Mononuclear cell (primary cell): ENCODE results near the gene RPS18. TPM values are rescaled to one million over a fixed set of nuclear protein-coding genes. Genes with fewer than 3 reads are reported as not detected.
"Not testable (repeated sequence)": the region's sequence is repeated elsewhere in the genome, so short reads cannot be mapped to it uniquely, and the experiment has no call there.

ENCODE experiments used
- H3K27me3 ChIP-seq: 2 replicates; pipeline ENCODE4 v1.6.0; 2011; ENCODE audit warnings: low read length, control low read depth; ENCODE audit not compliant: insufficient read depth
- H3K4me1 ChIP-seq: 2 replicates; pipeline ENCODE4 v1.5.1; 2011; ENCODE audit warnings: mild to moderate bottlenecking, low read length, control low read depth; ENCODE audit not compliant: insufficient read depth
- H3K4me3 ChIP-seq: 2 replicates; pipeline ENCODE4 v1.5.1; 2011; ENCODE audit warnings: mild to moderate bottlenecking, low read length, moderate library complexity
- H3K9me3 ChIP-seq: 2 replicates; pipeline ENCODE4 v1.5.1; 2011; ENCODE audit warnings: low read depth, mild to moderate bottlenecking, control low read depth, low read length
- total RNA-seq: library from RNA; depleted of rRNA; stranded (reverse); fragments of >200 nt; gene quantifications from one replicate; pipeline ENCODE4 v1.2.3, GENCODE V29; 2012

The RPS18 gene
- total RNA-seq, 1 donor: 4,638 TPM

DNA sequence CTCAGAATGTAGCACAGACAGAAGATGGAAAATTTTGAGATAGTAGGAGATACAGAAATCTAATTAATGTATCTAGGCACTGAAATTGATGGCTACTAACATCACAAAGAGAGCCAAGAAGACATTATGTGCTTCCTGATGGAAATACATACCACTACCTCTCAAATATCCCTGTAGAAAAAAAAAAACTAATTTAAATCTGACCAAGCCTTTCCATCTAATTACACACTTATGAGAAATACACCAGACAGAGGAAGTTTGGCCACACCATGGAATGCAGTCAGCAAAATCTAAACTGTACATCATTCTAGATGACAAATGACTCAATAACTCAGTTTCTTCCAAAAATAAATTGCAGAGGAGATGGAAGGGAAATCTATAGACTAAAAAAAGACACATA lies 19.1 kb upstream of the RPS18 start:
- Histone ChIP-seq H3K4me3 (no peak overlapping the region), H3K9me3 (no peaks in the 10 kb centered on the region), H3K4me1 (peaks cover 28% of the 10 kb centered on the region), H3K27me3 (no peaks in the 10 kb centered on the region)

GRCh38 chr6:33254591-33254990 lies 17.3 kb upstream of the RPS18 start:
- no peaks in the 10 kb centered on the region for H3K9me3 ChIP-seq
- H3K4me1 ChIP-seq: peaks cover 14% of the 10 kb centered on the region
- H3K4me3 ChIP-seq: no peak overlapping the region
- no peaks in the 10 kb centered on the region for H3K27me3 ChIP-seq

- no peaks in the 10 kb centered on the region for H3K27me3 ChIP-seq
- no peak overlapping the region for H3K4me3 ChIP-seq
- H3K9me3 ChIP-seq: no peaks in the 10 kb centered on the region
- no peaks in the 10 kb centered on the region for H3K4me1 ChIP-seq
Measured at GRCh38 chr6:33259032-33259431, 12.8 kb upstream of the RPS18 start.

DNA sequence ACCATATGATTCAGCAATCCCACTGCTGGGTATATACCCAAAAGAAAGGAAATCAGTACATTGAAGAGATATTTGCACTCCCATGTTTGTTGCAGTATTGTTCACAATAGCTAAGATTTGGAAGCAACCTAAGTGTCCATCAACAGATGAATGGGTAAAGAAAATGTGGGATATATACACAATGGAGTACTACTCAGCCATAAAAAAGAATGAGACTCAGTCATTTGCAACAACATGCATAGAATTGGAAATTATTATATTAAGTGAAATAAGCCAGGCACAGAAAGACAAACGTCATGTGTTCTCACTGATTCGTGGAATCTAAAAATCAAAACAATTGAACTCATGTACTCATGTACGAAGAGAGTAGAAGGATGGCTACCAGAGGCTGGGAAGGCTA lies 9.4 kb upstream of the RPS18 start:
- H3K4me3 ChIP-seq, H3K9me3 ChIP-seq, H3K27me3 ChIP-seq, H3K4me1 ChIP-seq: not testable (repeated sequence)

- no peak overlapping the region for H3K4me3 ChIP-seq
- H3K4me1 ChIP-seq: no peaks in the 10 kb centered on the region
- H3K9me3 ChIP-seq: no peaks in the 10 kb centered on the region
- H3K27me3 ChIP-seq: no peaks in the 10 kb centered on the region
Measured at GRCh38 chr6:33264015-33264414, 7.9 kb upstream of the RPS18 start.

- H3K4me1 ChIP-seq: peaks cover 55% of the 10 kb centered on the region
- peak overlapping the region; percentile 78 for H3K4me3 ChIP-seq
Measured at GRCh38 chr6:33271117-33271467, 783 bp upstream of the RPS18 start.

DNA sequence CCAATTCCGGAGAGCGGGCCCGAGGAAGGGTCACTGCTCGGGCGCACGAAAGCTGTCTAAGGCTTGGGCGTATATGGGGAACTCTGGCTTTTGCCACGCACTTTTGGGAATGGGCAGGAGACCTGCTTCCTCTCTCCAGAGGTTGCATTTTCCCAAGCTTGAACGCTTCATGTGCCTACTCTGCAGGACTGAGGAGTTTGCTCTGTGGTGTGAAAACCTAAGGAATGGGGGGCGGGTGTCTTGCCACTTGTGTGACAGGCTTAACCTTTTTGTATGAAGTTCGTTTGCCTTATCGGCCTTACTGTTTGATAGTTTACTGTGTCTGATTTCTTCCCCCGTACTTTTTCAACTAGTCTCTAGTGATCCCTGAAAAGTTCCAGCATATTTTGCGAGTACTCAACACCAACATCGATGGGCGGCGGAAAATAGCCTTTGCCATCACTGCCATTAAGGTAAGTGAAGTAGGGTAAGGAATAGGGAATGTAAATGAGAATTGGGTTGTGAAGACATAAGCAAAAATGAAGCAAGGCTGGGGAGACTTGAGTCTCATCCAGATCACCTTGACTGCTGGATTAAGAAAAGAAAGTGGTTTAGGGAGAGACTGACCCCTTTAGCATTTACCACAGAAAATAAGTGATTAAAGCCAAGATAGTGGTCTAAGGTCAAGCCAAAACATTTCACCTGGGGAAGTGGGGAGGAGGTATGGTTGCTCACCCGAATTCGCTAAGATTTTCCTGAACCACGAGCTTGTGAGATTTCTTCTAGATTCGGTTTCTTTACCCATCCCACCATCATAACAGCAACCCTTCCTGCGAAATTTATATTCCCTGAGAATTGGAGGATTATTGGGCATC lies 627 bp downstream of the RPS18 start:
- Histone ChIP-seq H3K4me3 (peak overlapping the region; percentile 78), H3K9me3 (no peaks in the 10 kb centered on the region), H3K27me3 (no peaks in the 10 kb centered on the region), H3K4me1 (peaks cover 63% of the 10 kb centered on the region)

More at GRCh38 chr6:33271117-33271467, 783 bp upstream of the RPS18 start:
- H3K27me3 ChIP-seq: no peaks in the 10 kb centered on the region
- no peaks in the 10 kb centered on the region for H3K9me3 ChIP-seq

- Histone ChIP-seq H3K4me1 (peaks cover 71% of the 10 kb centered on the region), H3K27me3 (no peaks in the 10 kb centered on the region), H3K4me3 (no peak overlapping the region), H3K9me3 (no peaks in the 10 kb centered on the region)
Measured at GRCh38 chr6:33273129-33273923, 1.5 kb downstream of the RPS18 start.

- H3K9me3 ChIP-seq: no peaks in the 10 kb centered on the region
- H3K4me3 ChIP-seq: no peak overlapping the region
- H3K27me3 ChIP-seq: no peaks in the 10 kb centered on the region
- peaks cover 80% of the 10 kb centered on the region for H3K4me1 ChIP-seq
Measured at GRCh38 chr6:33273924-33274902, 2.3 kb downstream of the RPS18 start.

DNA sequence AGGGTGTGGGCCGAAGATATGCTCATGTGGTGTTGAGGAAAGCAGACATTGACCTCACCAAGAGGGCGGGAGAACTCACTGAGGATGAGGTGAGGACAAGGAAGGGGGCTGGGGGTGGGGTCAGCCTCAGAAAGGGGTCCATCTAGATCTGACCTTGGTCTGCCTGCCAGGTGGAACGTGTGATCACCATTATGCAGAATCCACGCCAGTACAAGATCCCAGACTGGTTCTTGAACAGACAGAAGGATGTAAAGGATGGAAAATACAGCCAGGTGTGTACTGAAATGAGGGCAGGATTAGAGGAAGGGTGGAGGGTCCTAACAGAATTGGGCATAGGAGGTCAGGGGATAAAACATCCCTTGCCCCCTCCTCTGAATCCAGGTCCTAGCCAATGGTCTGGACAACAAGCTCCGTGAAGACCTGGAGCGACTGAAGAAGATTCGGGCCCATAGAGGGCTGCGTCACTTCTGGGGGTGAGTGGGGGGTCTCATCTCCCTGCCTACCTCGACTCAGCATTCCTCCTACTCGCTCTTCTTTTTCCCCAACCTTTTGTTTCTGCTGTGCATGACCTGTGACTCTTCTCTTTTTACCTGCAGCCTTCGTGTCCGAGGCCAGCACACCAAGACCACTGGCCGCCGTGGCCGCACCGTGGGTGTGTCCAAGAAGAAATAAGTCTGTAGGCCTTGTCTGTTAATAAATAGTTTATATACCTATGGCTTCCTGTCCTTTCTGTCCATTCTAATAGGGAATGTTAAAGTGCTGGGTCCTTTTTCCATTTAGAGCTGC lies 4.1 kb downstream of the RPS18 start:
- Histone ChIP-seq H3K4me3 (peak overlapping the region; percentile 75), H3K4me1 (peaks cover 81% of the 10 kb centered on the region)
- not testable (repeated sequence) for H3K9me3 ChIP-seq, H3K27me3 ChIP-seq

- H3K9me3 ChIP-seq: no peaks in the 10 kb centered on the region
- H3K27me3 ChIP-seq: no peaks in the 10 kb centered on the region
- H3K4me3 ChIP-seq: peak overlapping the region; percentile 75
- H3K4me1 ChIP-seq: peaks cover 78% of the 10 kb centered on the region
Measured at GRCh38 chr6:33276581-33276863, 4.6 kb downstream of the RPS18 start.

DNA sequence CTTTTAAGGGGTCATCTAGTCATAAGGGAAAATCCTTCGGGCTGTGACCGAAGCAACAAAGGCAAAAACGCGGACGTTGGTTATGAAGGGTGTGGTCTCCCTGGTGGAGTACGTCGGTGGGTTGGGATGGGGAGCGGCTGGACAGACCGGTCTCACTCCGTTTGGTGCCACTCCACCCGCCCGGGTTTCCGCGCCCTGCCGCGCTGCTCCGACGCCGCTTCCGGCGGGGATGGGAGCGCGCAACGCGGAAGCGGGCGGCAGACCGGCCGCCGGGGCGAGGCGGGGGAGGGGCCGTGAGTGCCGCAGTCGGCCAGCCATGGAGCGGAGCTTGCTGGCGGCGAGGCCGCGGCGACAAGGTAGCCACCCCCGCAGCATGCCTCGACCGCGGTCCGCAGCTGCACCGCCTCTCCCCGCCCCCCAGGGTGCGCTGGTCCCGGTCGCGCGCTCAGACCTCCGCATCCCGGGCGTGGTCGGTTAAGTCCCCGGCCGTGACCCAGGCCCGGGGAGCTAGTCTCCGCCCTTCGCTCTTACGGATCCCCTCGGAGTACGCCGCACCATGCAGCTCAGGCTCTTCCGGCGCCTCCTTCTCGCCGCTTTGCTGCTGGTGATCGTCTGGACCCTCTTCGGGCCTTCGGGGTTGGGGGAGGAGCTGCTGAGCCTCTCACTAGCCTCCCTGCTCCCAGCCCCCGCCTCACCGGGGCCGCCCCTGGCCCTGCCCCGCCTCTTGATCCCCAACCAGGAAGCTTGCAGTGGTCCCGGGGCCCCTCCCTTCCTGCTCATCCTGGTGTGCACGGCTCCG lies 5.2 kb downstream of the RPS18 start, which contains the start of gene B3GALT4:
TSS of gene B3GALT4 (plus strand) at position 260 of the 799 bp plus-strand sequence. CDS start at position 557, 297 bp downstream.
- H3K9me3 ChIP-seq: no peaks in the 10 kb centered on the region
- H3K4me1 ChIP-seq: peaks cover 77% of the 10 kb centered on the region
- peak within 1 kb of the TSS; percentile 75 for H3K4me3 ChIP-seq
- no peaks in the 10 kb centered on the region for H3K27me3 ChIP-seq

GRCh38 chr6:33277663-33278391 lies 6.0 kb downstream of the RPS18 start:
- Histone ChIP-seq H3K4me1 (peaks cover 69% of the 10 kb centered on the region), H3K4me3 (peak overlapping the region; percentile 75), H3K9me3 (no peaks in the 10 kb centered on the region), H3K27me3 (no peaks in the 10 kb centered on the region)
